HG03521 (cell line): Measurements from ENCODE around the gene DIPK1A.

ENCODE experiments used
- ATAC-seq: cut with Tn5 transposase; IDR thresholded peaks from one replicate; pipeline ENCODE4 v1.9.1; 2021; ENCODE audit warnings: mild to moderate bottlenecking, moderate library complexity; ENCODE audit not compliant: unreplicated experiment

DIPK1A gene

DNA sequence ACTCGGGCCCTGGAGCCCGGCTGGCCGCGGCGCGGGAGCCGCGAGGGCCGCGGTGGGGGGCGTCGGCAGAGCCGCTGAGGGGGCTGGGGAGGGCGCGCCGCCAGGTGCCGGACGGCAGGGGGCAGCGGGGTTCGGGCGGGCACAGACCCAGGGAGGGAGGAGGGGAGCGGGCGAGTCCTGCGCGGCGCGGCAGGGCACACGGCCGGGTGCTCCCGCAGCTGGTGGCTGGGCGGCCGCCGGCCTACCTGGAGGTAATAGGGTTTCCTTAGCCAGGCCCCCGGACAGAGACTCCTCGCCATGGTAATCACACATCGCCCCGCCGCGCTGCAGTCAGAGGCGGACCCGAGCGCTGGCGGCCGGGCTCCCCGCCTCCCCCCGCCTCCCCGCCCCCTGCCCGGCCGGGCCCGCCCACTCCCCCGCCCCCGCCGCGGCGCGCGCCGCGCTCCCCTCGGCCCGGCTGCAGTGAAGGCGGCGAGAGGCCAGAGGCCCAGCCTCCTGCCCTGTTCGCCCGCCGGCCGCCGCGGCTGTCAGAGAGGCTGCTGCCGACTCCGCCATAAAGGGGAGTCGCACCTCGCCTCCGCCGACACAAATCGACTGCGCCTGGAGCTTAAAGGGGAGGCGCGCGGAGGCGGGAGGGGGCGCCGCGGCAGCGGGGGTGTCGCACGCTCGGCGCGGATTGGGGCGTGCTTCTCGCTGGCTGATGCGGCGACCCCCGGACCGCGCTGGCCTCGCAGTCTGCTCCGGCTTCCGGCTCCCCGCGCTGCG lies at the start of gene DIPK1A:
Gene DIPK1A, minus strand, starts transcription at position 332 of the 765 bp plus-strand sequence. Its CDS starts 33 bp downstream, at position 299.
- peak; percentile 45 for ATAC-seq

DNA sequence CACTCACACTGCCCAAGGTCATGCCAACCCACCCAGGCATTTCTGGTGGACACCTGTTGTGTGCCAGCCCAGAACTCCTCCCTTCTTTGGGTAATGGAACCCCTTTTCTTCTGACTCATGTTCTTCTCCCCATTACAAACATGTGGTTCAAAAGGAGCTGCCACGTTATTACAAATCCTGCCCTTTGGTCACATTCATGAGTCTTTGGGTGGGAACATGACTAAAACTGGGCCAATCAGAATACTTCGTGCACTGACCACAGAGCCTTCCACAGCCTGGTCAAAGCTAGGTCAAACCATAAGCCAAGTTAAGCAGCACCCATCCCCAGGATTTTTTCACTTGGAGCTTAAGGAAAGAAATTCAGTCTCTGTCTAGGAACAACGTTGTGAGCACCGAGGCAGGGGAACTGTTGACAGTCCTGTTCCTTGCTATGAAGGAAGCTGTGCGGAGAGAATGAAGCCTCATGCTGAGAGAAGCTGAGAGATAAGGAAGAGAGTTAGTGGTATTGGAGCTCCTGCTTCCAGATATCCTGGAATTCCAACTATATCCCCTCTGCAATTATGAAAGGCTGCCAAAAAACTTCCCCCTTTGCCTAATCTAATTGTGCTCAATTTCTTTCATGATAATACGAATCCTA lies 46.8 kb upstream of the DIPK1A start:
- ATAC-seq = no peak

GRCh38 chr1:93005252-93005598 lies 44.0 kb upstream of the DIPK1A start:
- no peak for ATAC-seq

DNA sequence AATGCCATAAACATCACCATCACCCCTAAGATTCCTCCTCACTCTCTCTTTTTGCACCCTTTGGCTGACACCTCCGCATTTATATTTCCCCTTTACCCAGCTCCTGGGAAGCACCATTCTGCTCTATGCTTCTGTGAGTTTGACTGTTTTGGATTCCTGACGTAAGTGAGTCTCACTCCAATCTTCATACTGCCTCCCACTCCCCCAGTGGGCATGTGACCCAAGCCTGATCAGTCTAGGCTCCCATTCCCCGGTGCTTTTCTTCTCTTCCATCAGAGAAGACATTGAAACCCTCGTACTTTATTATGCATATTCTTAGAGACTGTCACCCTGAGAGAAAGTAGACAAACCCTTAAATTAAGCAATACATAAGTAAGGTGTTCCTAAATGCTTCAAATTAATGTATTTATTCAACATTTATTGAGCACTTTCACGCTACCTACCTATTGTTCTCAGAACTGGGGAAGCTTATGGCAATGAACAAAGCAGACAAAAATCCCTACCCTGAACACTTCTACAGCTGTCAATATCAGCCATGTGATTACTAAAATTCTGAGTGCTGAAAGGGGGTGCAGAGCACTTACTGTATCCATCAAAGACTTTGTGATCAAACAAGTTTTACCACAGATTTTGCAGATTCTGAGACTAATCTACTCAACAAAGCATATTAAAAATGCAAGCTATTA lies 43.4 kb upstream of the DIPK1A start:
- no peak for ATAC-seq

GRCh38 chr1:93003981-93004380 lies 42.7 kb upstream of the DIPK1A start:
- no peak for ATAC-seq

- ATAC-seq = no peak
These were observed 41.5 kb upstream of the DIPK1A start for GRCh38 chr1:93002781-93003180.

DNA sequence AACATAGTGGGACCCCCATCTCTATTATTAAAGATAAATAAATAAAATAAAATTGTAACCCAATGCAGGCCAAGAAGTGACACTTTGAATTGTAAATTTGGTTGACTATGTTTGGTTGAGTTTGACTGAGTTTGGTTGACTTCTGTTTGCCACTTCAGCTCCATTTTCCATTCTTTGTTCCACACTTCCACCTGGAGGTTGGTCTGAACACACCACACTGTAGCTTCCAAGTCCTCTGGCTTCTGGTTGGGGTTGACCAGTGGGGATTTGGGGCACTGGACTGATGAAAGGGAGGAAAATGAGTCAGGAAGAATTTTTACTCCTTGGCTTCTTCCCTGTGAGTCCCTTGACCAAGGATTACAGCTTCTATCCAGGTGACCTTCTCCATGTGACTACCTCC lies 40.6 kb upstream of the DIPK1A start:
- ATAC-seq = no peak

GRCh38 chr1:93000751-93001175 lies 39.5 kb upstream of the DIPK1A start:
- ATAC-seq = no peak

DNA sequence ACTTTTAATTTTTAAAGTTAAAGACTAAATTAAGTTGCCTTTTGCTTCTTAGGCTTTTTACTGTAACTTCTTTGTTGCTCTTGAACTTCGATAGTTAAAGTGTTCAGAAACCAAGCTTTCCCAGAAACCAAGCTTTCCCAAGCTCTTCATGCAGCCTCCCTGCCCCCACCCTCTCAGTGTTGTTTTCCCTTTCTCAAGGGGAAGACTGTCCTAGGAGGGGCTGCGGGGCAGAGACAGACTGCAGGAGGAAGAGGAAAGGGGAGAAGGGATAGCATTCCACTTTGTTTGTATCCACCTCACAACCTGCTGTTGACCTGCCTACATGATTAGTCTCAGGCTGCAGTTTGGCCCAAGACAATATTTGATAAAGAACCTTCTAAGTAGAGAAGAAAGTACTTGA lies 39.0 kb upstream of the DIPK1A start:
- no peak for ATAC-seq

GRCh38 chr1:92998821-92999220 lies 37.6 kb upstream of the DIPK1A start:
- ATAC-seq = no peak

GRCh38 chr1:92995441-92996430 lies 34.5 kb upstream of the DIPK1A start:
- no peak for ATAC-seq

DNA sequence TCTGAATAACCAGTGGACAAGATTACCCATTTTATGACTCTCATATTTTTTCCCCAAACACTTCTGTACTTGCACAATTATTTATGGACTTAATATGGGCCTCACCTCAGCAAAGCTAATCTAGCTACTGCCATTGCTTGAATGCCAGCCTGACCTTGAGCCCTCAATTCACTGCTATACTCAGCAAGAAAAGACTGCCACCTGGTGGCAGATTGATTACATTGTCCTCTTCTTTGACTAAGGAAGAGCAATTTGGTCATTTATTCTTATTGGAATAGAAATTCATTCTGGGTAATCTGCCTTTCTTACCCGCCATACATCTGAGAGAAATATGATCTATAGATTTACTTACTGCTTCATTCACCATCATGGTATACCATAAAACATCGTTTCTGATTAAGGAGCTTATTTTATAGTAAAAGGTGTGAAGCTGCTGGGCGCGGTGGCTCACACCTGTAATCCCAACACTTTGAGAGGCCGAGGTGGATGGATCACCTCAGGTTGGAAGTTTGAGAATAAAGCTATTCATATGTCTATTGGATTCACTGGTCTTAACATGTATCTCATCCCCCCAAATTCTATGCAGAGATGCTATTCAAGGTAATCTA lies 32.9 kb upstream of the DIPK1A start:
- ATAC-seq = no peak

- ATAC-seq = no peak
These were observed 32.3 kb upstream of the DIPK1A start for GRCh38 chr1:92993581-92993980.

GRCh38 chr1:92992877-92993276 lies 31.6 kb upstream of the DIPK1A start:
- ATAC-seq = no peak

DNA sequence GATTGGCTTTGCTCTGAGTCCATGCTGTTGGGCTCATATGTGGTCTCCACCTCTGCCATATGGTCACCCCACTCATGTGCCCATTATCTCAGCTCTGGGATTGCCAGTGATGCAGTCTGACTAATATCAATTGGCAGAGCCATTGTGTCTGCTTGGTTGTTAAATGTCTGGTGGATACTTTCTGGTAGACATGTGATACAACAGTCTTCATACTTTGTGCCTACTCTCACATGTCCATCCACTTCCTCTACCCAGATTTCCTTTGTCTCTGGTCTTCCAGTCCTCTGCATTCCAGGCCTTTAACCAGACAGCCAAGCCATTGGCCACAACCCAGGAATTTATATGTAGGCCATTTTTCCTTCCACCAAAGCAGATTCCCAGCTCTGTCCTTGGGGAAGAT lies 30.8 kb upstream of the DIPK1A start:
- ATAC-seq = no peak

- ATAC-seq = no peak
These were observed 29.6 kb upstream of the DIPK1A start for GRCh38 chr1:92990828-92991227.

GRCh38 chr1:92989936-92990583 lies 28.8 kb upstream of the DIPK1A start:
- no peak for ATAC-seq

- no peak for ATAC-seq
These were observed 28.0 kb upstream of the DIPK1A start for GRCh38 chr1:92989253-92989652.

GRCh38 chr1:92987462-92987861 lies 26.2 kb upstream of the DIPK1A start:
- no peak for ATAC-seq

DNA sequence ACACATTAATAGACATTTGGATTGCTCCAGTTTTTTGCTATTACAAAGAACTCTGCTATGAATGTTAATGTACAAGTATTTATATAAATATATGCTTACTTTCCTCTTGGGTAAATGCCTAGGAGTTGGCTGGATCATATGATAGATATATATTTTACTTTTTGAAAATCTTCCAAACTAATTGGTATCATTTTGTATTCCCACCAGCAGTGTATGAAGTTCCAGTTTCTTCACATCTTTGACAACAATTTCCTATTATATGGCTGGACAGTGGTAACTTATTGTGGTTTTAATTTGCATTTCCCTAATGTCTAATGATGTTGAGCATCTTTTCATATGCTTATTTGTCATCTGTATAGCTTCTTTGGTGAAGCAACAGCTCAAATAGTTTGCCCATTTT lies 23.8 kb upstream of the DIPK1A start:
- ATAC-seq = no peak
